ENCODE results near the gene DDX25. TPM values are rescaled to one million over a fixed set of nuclear protein-coding genes. Genes with fewer than 3 reads are reported as not detected.

The DDX25 gene
- total and polyA plus RNA-seq, 2 of the 8 experiments (the other 6 are each of a cell fraction or from before 2014, with no cell fraction given) = 17.6 to 17.9 TPM

- no peak for TF ChIP-seq CHD7 (IDR thresholded peaks at IDR 0.05; ENCODE audit: insufficient replicate concordance, low read length)
- TF ChIP-seq USF2 (IDR thresholded peaks at IDR 0.05; ENCODE audit: low read length) = no peak
Observed at GRCh38 chr11:125916683-125917347, 12.5 kb downstream of the DDX25 start (continued).
